UCSD-AML1 (cell line): ENCODE results near the gene CCL7.

Experiments
- DNase-seq: peaks from one replicate; lab custom pipeline; 2025; ENCODE audit not compliant: unreplicated experiment; lab: John Stamatoyannopoulos, UW

Gene CCL7

DNA sequence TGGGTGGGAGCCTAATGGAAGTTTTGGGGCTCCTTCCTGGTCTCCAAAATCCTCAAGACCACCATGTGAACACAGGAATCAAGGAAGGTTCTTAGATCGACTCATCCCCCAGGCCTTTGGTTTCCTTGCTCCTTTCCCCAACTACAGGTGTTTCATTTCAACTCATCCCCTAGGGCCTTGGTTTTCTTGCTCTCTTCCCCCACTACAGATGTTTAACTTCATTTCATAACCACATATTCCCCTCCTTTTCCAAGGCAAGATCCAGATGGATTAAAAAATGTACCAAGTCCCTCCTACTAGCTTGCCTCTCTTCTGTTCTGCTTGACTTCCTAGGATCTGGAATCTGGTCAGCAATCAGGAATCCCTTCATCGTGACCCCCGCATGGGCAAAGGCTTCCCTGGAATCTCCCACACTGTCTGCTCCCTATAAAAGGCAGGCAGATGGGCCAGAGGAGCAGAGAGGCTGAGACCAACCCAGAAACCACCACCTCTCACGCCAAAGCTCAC lies 15.3 kb downstream of the CCL7 start, which contains the start of gene CCL11:
TSS of gene CCL11 (plus strand) at position 457 of the 507 bp plus-strand sequence. CDS start 67 bp downstream, outside the sequence.
- DNase-seq = no peak

DNA sequence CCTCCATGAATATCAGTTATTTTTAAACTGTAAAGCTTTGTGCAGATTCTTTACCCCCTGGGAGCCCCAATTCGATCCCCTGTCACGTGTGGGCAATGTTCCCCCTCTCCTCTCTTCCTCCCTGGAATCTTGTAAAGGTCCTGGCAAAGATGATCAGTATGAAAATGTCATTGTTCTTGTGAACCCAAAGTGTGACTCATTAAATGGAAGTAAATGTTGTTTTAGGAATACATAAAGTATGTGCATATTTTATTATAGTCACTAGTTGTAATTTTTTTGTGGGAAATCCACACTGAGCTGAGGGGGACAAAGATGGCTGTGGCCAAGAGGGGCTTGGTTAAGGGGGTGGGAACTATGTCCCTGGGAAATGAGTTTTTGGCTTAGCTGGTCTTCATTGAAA lies 17.9 kb downstream of the CCL7 start:
- no peak for DNase-seq

DNA sequence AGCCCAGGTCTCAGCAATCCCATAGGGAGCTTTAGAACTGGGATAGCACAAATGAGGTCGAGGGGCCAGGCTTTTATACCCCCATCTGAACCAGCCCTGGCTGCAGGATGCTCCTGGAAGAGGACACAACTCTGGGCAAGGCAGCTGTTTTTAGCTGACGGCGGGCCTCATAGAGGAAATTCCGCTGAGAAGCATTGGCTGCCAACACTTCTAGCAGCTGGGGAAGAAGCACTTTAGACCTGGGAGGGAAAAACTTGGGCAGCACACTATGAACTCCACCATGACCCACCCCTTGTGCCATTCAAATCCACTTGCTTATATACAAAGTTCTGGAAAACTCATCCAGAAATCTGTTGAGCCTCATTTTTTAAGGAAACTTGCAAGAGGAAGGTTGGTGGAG lies 20.6 kb downstream of the CCL7 start:
- no peak for DNase-seq

DNA sequence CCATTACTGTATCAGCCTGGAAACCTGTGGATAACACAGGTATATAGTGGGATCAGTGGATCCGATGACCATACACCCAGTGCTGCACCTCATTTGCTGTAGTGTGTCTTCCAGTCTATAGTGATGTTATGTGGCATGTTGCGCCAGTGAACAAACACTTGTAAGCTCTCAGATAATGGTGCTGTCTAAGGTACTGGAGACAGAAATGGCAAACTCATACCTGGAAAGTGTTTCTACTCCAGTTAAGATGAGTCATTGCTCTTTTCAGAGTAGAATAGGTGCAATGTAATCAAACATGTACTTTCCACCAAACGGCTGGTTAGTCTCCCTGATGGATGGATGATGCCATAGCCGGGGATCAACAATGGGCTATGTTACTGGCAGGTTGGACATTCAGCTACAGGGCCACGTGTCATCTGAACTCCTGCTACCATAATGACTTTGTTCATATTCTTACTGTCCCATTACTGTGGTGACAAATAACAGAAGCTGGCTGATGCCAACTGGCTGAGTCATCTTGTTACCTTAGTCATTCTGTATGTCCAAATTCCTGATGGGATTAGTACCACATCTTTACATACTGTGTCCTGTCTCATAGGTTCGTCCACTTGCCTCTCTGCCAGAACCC lies 21.8 kb downstream of the CCL7 start:
- DNase-seq = no peak

- no peak for DNase-seq
These were observed 29.0 kb downstream of the CCL7 start for GRCh38 chr17:34299027-34299426.

DNA sequence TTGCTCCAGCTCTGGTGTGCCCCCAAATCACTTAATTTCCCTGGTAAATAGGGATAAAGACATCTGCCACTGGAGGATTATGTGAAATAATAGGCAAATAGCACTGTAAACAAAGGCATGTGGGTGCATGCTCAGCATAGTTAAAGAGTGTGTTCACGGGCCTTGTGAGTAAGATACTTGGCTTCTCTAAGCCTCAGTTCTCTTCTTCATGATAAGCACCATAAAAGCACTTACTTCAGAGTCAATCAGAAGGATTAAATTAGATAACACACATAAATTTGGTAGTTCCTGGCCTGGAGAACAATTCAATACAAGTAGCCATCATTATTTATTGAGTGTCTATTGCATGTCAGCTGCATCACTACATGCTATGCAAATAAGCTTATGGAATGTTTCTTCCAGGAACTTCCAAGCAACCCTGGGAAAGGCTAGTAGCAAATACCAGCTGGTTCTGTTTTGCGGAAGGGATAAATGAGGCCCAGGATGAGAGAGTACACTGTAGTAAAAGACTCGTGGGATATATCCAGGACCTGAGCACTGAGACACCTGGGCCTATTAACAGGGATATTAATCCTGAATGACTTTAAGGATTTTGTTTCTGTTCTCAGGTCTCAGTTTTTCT lies 30.0 kb downstream of the CCL7 start:
- DNase-seq = no peak

- no peak for DNase-seq
These were observed 30.8 kb downstream of the CCL7 start for GRCh38 chr17:34300652-34301370.

GRCh38 chr17:34301986-34302385 lies 32.0 kb downstream of the CCL7 start:
- no peak for DNase-seq

GRCh38 chr17:34302636-34303035 lies 32.6 kb downstream of the CCL7 start:
- no peak for DNase-seq

DNA sequence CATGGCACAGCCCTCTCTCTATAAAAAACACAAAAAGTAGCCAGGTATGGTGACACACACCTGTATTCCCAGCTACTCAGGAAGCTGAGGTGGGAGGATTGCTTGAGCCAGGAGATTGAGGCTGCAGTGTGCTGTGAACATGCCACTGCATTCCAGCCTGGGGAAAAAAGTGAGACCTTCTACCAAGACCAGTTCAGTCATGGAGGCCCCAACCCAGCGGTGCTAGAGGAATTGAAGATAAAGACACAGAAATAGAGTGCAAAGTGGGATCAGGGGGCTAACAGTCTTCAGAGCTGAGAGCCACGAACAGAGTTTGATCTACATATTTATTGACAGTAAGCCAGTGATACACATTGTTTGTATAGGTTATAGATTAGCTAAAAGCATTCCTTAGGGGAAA lies 33.6 kb downstream of the CCL7 start:
- no peak for DNase-seq

GRCh38 chr17:34305061-34305460 lies 35.0 kb downstream of the CCL7 start:
- no peak for DNase-seq

DNA sequence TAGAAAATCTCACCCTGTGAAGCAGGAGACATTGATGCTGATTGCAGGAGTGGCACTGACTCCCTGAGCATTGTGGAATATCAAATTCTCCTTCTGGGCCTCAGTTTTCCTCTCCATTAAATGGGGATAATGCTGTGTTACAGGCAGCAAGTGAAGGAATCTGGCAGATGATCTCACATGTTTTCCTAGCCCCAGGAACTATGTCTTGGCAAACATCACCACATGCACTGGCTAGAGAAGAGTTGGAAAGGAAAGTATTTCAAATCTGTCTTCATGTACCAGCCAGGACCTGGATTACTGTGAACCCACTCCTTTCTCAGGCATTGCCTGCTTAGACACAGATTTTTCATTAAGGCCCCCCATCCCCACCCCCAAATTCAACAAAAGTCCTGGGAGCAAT lies 35.6 kb downstream of the CCL7 start:
- no peak for DNase-seq

GRCh38 chr17:34306466-34306865 lies 36.4 kb downstream of the CCL7 start:
- DNase-seq = no peak

DNA sequence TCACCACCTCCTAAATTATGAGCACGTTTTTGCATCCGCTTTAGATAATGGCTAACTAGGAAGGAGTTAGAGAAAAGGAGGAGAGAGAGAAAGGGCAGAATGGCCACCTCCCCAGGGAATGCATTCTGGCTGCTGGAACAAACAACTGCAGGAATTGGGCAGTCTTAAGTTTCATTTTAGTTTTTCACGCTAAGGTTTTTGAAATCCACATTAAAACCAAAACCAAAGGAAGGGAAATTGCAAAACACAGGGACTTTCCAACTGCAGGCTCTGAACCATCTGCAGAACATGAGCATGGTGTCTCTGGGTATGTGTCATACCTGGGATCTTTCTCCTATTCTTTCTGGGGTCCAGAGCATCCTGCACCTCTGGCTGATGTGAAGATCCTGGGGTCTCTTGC lies 37.1 kb downstream of the CCL7 start:
- no peak for DNase-seq

- DNase-seq = no peak
These were observed 38.4 kb downstream of the CCL7 start for GRCh38 chr17:34308371-34308770.

DNA sequence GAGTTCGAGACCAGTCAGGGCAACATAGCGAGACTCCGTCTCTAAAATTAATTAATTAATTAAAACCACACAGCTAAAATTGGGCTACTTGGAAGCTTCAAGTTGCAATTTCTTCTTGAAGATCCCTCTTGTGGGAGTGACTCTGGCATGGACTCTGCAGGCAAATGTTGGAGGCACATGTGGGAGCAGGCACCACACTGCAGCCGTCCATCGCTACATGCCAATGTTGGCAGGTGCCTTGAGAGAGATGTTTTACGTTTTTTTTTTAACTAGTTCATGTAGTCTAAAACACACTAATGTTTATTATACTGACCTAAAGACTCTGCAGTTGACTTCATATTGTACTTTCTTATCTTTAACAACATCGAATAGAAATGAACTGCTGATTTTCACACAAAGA lies 41.3 kb downstream of the CCL7 start:
- DNase-seq = no peak

GRCh38 chr17:34312080-34312479 lies 42.1 kb downstream of the CCL7 start:
- DNase-seq = no peak

- no peak for DNase-seq
These were observed 43.1 kb downstream of the CCL7 start for GRCh38 chr17:34313164-34313563.

DNA sequence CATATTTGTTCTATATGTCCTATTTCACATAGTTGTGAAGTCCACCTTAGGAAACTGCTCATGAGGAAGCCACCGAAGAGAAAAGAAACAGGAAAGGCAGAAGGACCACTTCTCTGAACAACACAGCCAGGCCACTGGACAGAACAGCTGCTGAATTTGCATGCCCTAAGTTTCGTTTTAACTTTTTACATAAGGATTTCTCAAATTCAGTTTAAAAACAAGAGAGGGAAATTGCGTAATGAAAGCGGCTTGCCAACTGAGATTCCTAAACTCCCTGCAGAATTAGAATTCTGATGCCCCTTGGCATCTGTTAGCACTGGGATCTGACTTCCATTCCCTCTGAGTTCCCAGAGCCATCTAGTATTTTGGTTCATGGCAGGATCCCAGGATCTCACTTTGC lies 44.3 kb downstream of the CCL7 start:
- DNase-seq = no peak

DNA sequence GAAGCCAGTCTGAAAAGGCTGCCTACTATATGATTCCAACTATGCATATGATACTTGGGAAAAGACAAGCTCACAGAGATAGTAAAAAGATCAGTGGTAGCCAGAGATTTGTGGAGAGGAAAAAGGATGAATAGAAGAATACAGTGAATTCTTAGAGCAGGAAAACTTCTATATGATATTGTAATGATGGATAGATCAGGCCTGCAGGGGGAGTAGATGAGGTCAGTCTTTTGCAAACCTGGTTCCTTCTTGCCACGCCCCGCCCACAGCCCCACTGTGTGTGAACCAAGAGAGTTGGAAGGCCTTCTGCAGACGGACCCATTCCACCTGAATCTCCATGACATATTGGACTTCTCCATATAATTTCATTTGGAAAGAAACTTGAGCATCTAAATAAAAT lies 48.5 kb downstream of the CCL7 start:
- DNase-seq = peak; percentile 22

GRCh38 chr17:34319039-34319483 lies 49.0 kb downstream of the CCL7 start, which contains the start of gene CCL8:
TSS of gene CCL8 (plus strand) at chr17:34319435. CDS start at chr17:34319502, 67 bp downstream.
- DNase-seq = no peak
